IMR-90 (cell line): ENCODE measurements around the gene RNF186. TPM values are rescaled to one million over a fixed set of nuclear protein-coding genes. Genes with fewer than 3 reads are reported as not detected.

Experiments used
- ATAC-seq: fragments of 200-7000 bp; cut with Tn5 transposase; 2 replicates; pipeline ENCODE4 v1.9.1; 2020; ENCODE audit warnings: low read depth, mild to moderate bottlenecking, moderate library complexity
- BruUV-seq: library from RNA; stranded (reverse); fragments of 400-500 nt; replicated peaks from 2 replicates; lab custom pipeline; 2021; lab: Mats Ljungman, UMichigan
- CTCF ChIA-PET: fragments of 300-600 bp; formaldehyde crosslinking; extraction: SDS; loops from one replicate; lab custom pipeline; 2021; ENCODE audit warnings: antibody characterized with exemption; lab: Yijun Ruan, JAX
- POLR2A ChIA-PET: fragments of 300-600 bp; sonication (Branson Sonifier 250); formaldehyde crosslinking; loops from one replicate; lab custom pipeline; 2022; ENCODE audit warnings: antibody characterized with exemption; ENCODE audit not compliant: unreplicated experiment; lab: Charles Lee
- DNase-seq: peaks from one replicate; pipeline ENCODE4 v3.0.0; 2013
- H2AFZ ChIP-seq: replicated peaks from 2 replicates; pipeline ENCODE3; 2013; ENCODE audit warnings: low read length, mild to moderate bottlenecking; ENCODE audit not compliant: poor library complexity
- H2AK5ac ChIP-seq: 2 replicates; pipeline ENCODE4 v1.6.1; 2013; ENCODE audit warnings: low read depth, low read length, inconsistent platforms
- H2AK9ac ChIP-seq: replicated peaks from 2 replicates; pipeline ENCODE3; 2013; ENCODE audit warnings: mild to moderate bottlenecking, low read depth, low read length, moderate library complexity; ENCODE audit not compliant: poor library complexity
- H2BK120ac ChIP-seq: 2 replicates; pipeline ENCODE4 v1.6.1; 2013; ENCODE audit warnings: low read depth, low read length, inconsistent platforms
- H2BK15ac ChIP-seq: 3 replicates; pipeline ENCODE4 v1.6.1; 2013; ENCODE audit warnings: low read depth, low read length, inconsistent platforms
- H2BK20ac ChIP-seq: 2 replicates; pipeline ENCODE4 v1.6.1; 2013; ENCODE audit warnings: low read depth, mild to moderate bottlenecking, inconsistent platforms, low read length, moderate library complexity
- H2BK5ac ChIP-seq: 2 replicates; pipeline ENCODE4 v1.6.1; 2013; ENCODE audit warnings: mild to moderate bottlenecking, low read depth, low read length, inconsistent platforms; ENCODE audit not compliant: poor library complexity, severe bottlenecking
- H3K14ac ChIP-seq: replicated peaks from 2 replicates; pipeline ENCODE4 v1.6.1; 2013; ENCODE audit warnings: low read depth, low read length, inconsistent platforms
- H3K18ac ChIP-seq: 2 replicates; pipeline ENCODE4 v1.6.1; 2013; ENCODE audit warnings: low read depth, low read length, control low read depth
- H3K23ac ChIP-seq: 2 replicates; pipeline ENCODE4 v1.6.1; 2013; ENCODE audit warnings: low read depth, low read length, inconsistent platforms
- H3K27ac ChIP-seq: 2 replicates; pipeline ENCODE4 v1.5.1; 2013; ENCODE audit warnings: mild to moderate bottlenecking, control low read depth, low read length; ENCODE audit not compliant: insufficient read depth
- H3K27me3 ChIP-seq: 2 replicates; pipeline ENCODE4 v1.6.1; 2013; ENCODE audit warnings: low read length; ENCODE audit not compliant: control insufficient read depth, insufficient read depth
- H3K36me3 ChIP-seq: 2 replicates; pipeline ENCODE4 v1.6.1; 2013; ENCODE audit warnings: low read length, mixed read lengths; ENCODE audit not compliant: control insufficient read depth, insufficient read depth
- H3K4ac ChIP-seq: 2 replicates; pipeline ENCODE4 v1.6.1; 2013; ENCODE audit warnings: low read depth, low read length, inconsistent platforms
- H3K4me1 ChIP-seq: 2 replicates; pipeline ENCODE4 v1.6.1; 2013; ENCODE audit warnings: low read length, mixed read lengths; ENCODE audit not compliant: control insufficient read depth, insufficient read depth
- H3K4me2 ChIP-seq: 2 replicates; pipeline ENCODE4 v1.6.1; 2013; ENCODE audit warnings: low read depth, mild to moderate bottlenecking, control low read depth, low read length, moderate library complexity
- H3K4me3 ChIP-seq: 2 replicates; pipeline ENCODE4 v1.5.1; 2013; ENCODE audit warnings: low read depth, mild to moderate bottlenecking, control low read depth, low read length, moderate library complexity; ENCODE audit not compliant: insufficient read depth
- H3K56ac ChIP-seq: 2 replicates; pipeline ENCODE4 v1.6.1; 2013; ENCODE audit warnings: low read length, inconsistent platforms; ENCODE audit not compliant: insufficient read depth; ENCODE audit errors: extremely low read depth
- H3K79me1 ChIP-seq, 2 experiments: 2 replicates each; pipeline ENCODE4 v1.6.1; 2013; ENCODE audit warnings: low read length in 2 of 2, inconsistent platforms in 1 of 2, low read depth in 1 of 2
- H3K9ac ChIP-seq: 2 replicates; pipeline ENCODE4 v1.6.1; 2013; ENCODE audit warnings: low read depth, low read length, control low read depth
- H3K9me1 ChIP-seq: 2 replicates; pipeline ENCODE4 v1.6.1; 2013; ENCODE audit warnings: low read length, inconsistent platforms; ENCODE audit not compliant: insufficient read depth
- H3K9me3 ChIP-seq: 2 replicates; pipeline ENCODE4 v1.6.1; 2013; ENCODE audit warnings: low read length; ENCODE audit not compliant: control insufficient read depth, insufficient read depth
- H4K20me1 ChIP-seq: 2 replicates; pipeline ENCODE4 v1.6.1; 2013; ENCODE audit warnings: low read length, inconsistent platforms; ENCODE audit not compliant: insufficient read depth
- H4K5ac ChIP-seq: 2 replicates; pipeline ENCODE4 v1.6.1; 2013; ENCODE audit warnings: mild to moderate bottlenecking, low read depth, low read length, control low read depth
- H4K8ac ChIP-seq, 2 experiments: 2 replicates each; pipeline ENCODE4 v1.6.1; 2013; ENCODE audit warnings: low read depth in 2 of 2, low read length in 2 of 2, control low read depth in 1 of 2, inconsistent platforms in 1 of 2
- H4K91ac ChIP-seq: 2 replicates; pipeline ENCODE4 v1.6.1; 2013; ENCODE audit warnings: low read depth, low read length, inconsistent platforms; ENCODE audit not compliant: insufficient read depth
- CHD1 ChIP-seq: IDR thresholded peaks from 2 replicates; pipeline ENCODE4 v1.6.1; 2012; ENCODE audit warnings: low read depth, low read length, improper control_type of control experiment
- FOS ChIP-seq: fragments of 150-350 bp; IDR thresholded peaks from 2 replicates; pipeline ENCODE4 v1.6.1; 2016; ENCODE audit warnings: low read depth, low read length
- WGBS, 2 experiments: methylation state at CpG; one replicate each; pipeline versions ENCODE4 v1.1.5 to v1.1.7; 2013; ENCODE audit warnings: missing lambda C conversion rate in 2 of 2; ENCODE audit not compliant: insufficient read length in 1 of 2; ENCODE audit errors: extremely low coverage in 2 of 2; 5-methylcytosine and 5-hydroxymethylcytosine counted together
- dilution Hi-C: fragments of 300-500 bp; cut with HindIII; formaldehyde crosslinking; loops from one replicate; pipeline ENCODE4 v1.14.3; 2018; ENCODE audit warnings: low sequenced_read_pairs; ENCODE audit not compliant: unreplicated experiment
- in situ Hi-C: fragments of 300-500 bp; cut with MboI; formaldehyde crosslinking; loops from 3 replicates; pipeline ENCODE4 v1.14.3; 2019; ENCODE audit warnings: low sequenced_read_pairs, inconsistent platforms, mixed read lengths
- intact Hi-C: fragments of 100-400 bp; cut with micrococcal nuclease; formaldehyde crosslinking; loops from 2 replicates; pipeline ENCODE4 v1.10.0; 2022
- polyA plus RNA-seq, 3 experiments: library from polyadenylated mRNA; depleted of rRNA; stranded (reverse); fragments of >200 nt; gene quantifications; 2 replicates each; pipeline ENCODE4 v1.2.3, GENCODE V29; 2012; ENCODE audit warnings: low replicate concordance in 1 of 3
- total RNA-seq: library from RNA; depleted of rRNA; stranded (reverse); fragments of >200 nt; gene quantifications from 2 replicates; pipeline ENCODE4 v1.2.3, GENCODE V29; 2012

Gene RNF186
- total and polyA plus RNA-seq, 2 of the 4 experiments (the other 2 are of a cell fraction), result not detected

GRCh38 chr1:19862944-19863343 lies 47.9 kb upstream of the RNF186 start:
- Histone ChIP-seq H3K23ac (no peak overlapping the region), H2AFZ (no peak overlapping the region), H2AK5ac (no peak overlapping the region), H3K4ac (no peak overlapping the region), H3K56ac (no peak overlapping the region), H2BK120ac (no peak overlapping the region), H3K27me3 (peaks cover 3% of the 10 kb centered on the region), H2BK5ac (no peak overlapping the region), H3K4me3 (no peak overlapping the region), H2AK9ac (no peak overlapping the region), H3K9me1 (peaks cover 6% of the 10 kb centered on the region), H3K14ac (no peak overlapping the region), H4K20me1 (no peaks in the 10 kb centered on the region), H3K4me1 (peaks cover 6% of the 10 kb centered on the region; the same call in 1 of the 2 replicates), H2BK15ac (0 out of 3 replicates have a peak overlapping the region, but pooled peaks have one; percentile 83), H3K18ac (no peak overlapping the region), H4K91ac (no peak overlapping the region), H2BK20ac (peak overlapping the region; percentile 57; the same call in 1 of the 2 replicates), H3K36me3 (no peaks in the 10 kb centered on the region), H4K8ac (no peak overlapping the region), H3K79me1 (no peaks in the 10 kb centered on the region), H3K9me3 (peaks cover 3% of the 10 kb centered on the region; the same call in 1 of the 2 replicates), H3K4me2 (no peak overlapping the region), H4K5ac (no peak overlapping the region), H3K9ac (no peak overlapping the region), H3K27ac (no peak overlapping the region)
- no peak for TF ChIP-seq FOS
- TF ChIP-seq CHD1, result no peak
- ATAC-seq, result no peak
- ChIA-PET CTCF (no interaction called here), POLR2A (no interaction called here)
- 60% methylated on average over 1 of the region's 3 CpGs; no CpG with 5 or more reads in 1 of the 2 experiments for WGBS, 2 experiments
- dilution Hi-C loops, result no loop called here
- DNase-seq, result no peak
- intact Hi-C loops, result no loop called here
- no TSS peak for BruUV-seq
- in situ Hi-C loops, result no loop called here
